ENCODE data around the gene CPLX1. TPM values are rescaled to one million over a fixed set of nuclear protein-coding genes. Genes with fewer than 3 reads are reported as not detected.
"Not testable (repeated sequence)": the region's sequence is repeated elsewhere in the genome, so short reads cannot be mapped to it uniquely, and the experiment has no call there.

The CPLX1 gene
- total RNA-seq, 1 experiment from 2014 or later = 0.28 TPM

DNA sequence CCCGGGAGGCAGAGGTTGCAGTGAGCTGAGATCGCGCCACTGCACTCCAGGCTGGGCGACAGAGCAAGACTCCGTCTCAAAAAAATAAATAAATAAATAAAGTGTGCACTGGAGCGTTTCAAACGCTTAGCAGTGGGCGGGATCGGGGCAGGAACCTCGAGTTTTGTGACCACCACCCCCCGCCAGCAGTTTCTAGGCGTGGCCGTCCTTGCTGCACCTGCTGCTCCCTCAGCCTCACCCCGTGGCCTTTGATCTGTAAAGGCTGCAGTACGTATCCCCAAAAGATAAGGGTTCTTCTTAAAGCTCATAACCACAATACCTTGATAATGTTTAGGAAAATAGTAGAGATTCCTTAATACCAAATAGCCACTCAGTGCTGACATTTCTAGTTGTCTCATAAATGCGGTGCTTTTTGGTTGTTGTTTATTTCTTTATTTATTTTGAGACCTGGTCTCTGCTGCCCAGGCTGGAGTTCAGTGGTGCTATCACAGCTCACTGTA lies 87.1 kb downstream of the CPLX1 start:
- DNase-seq (ENCODE audit: low spot score) = no peak

DNA sequence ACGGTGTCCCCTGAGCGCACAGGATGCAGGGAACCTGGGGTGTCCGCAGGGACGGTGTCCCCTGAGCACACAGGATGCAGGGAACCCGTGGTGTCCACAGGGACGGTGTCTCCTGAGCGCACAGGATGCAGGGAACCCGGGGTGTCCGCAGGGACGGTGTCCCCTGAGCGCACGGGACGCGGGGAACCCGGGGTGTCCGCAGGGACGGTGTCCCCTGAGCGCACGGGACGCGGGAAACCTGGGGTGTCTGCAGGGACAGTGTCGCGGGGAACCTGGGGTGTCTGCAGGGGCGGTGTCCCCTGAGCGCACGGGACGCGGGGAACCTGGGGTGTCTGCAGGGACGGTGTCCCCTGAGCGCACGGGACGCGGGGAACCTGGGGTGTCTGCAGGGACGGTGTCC lies 89.4 kb downstream of the CPLX1 start:
- not testable (repeated sequence) for DNase-seq (ENCODE audit: low spot score)

GRCh38 chr4:735583-735982 lies 90.3 kb downstream of the CPLX1 start:
- no peak for DNase-seq (ENCODE audit: low spot score)

Other genes starting within 250 kb of the CPLX1 start
- not detected in 2 replicates for gene TMEM271, start 249.8 kb downstream of the CPLX1 start, total RNA-seq (2014; rRNA removed; shearing (Covaris generic))
- not detected in 2 replicates for gene PDE6B, start 200.6 kb downstream of the CPLX1 start, total RNA-seq (2014; rRNA removed; shearing (Covaris generic))
- 378 and 389 TPM in 2 replicates for gene ATP5ME, start 151.9 kb downstream of the CPLX1 start, total RNA-seq (2014; rRNA removed; shearing (Covaris generic))
- gene MYL5, start 151.6 kb downstream of the CPLX1 start, total RNA-seq (2014; rRNA removed; shearing (Covaris generic)) = 10.9 and 12.6 TPM in 2 replicates
- gene SLC49A3, start 137.0 kb downstream of the CPLX1 start, total RNA-seq (2014; rRNA removed; shearing (Covaris generic)) = 0.56 TPM in 1 of 2 replicates, not detected in the other
- 48.6 and 64.9 TPM in 2 replicates for gene PCGF3, start 120.3 kb downstream of the CPLX1 start, total RNA-seq (2014; rRNA removed; shearing (Covaris generic))
- gene GAK, start 106.2 kb upstream of the CPLX1 start, total RNA-seq (2014; rRNA removed; shearing (Covaris generic)) = 278 and 308 TPM in 2 replicates
- 13.7 and 33.0 TPM in 2 replicates for gene TMEM175, start 106.3 kb upstream of the CPLX1 start, total RNA-seq (2014; rRNA removed; shearing (Covaris generic))
- 46.7 and 50.5 TPM in 2 replicates for gene DGKQ, start 147.4 kb upstream of the CPLX1 start, total RNA-seq (2014; rRNA removed; shearing (Covaris generic))
- gene IDUA, start 160.9 kb upstream of the CPLX1 start, total RNA-seq (2014; rRNA removed; shearing (Covaris generic)) = 39.7 and 53.5 TPM in 2 replicates
- gene SLC26A1, start 167.3 kb upstream of the CPLX1 start, total RNA-seq (2014; rRNA removed; shearing (Covaris generic)) = 5.8 and 6.2 TPM in 2 replicates
- 74.9 and 76.9 TPM in 2 replicates for gene FGFRL1, start 185.5 kb upstream of the CPLX1 start, total RNA-seq (2014; rRNA removed; shearing (Covaris generic))